Activated T-helper 9 cell treated with anti-CD3 and anti-CD28 coated beads, Interleukin-2, amount 50 U/mL, for 16 hours (primary cell): ENCODE measurements around the gene SCGB1C1.
"Not testable (repeated sequence)": the region's sequence is repeated elsewhere in the genome, so short reads cannot be mapped to it uniquely, and the experiment has no call there.

Source experiments
- DNase-seq: peaks from one replicate; pipeline ENCODE4 v3.0.0-alpha.2; 2020; ENCODE audit warnings: low read depth

Gene SCGB1C1

DNA sequence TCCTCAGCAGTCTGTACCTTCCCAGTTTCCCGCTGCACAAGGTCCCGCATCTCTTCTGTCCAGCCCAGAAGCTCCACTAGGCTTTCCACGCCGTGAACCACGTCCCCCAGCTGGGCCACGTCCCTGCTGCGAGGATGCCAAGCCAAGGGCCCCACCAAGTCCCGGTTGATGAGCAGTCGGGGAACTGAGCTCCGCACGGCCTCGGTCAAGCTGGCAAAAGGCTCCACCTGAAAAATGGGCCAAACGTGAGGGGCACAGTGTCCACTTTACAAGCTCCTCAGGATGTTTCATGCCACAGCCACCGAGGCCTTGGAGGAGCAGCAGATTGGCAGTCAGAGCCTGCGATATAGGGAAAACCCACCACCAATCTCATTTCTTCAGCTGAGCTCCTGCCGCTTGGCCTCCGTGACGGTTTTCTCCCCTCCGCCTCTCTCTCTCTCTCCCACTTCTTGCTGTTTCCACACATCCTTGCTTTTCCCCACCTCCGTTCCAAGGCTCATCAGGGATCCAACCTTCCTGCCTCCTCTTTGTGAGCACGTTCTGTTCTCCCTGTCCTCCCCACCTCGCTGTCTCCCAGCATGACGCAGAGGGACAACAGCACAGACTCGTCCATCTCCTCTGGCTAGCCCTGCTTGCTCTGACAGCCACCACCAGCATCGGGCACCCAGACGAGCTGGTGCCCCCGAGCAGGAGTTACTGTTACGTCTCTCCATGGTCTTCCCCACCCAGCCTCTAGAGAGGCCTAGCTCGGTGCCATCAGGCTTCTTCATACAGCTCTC lies 26.1 kb downstream of the SCGB1C1 start:
- DNase-seq, result no peak

GRCh38 chr11:220641-221215 lies 27.9 kb downstream of the SCGB1C1 start:
- not testable (repeated sequence) for DNase-seq

DNA sequence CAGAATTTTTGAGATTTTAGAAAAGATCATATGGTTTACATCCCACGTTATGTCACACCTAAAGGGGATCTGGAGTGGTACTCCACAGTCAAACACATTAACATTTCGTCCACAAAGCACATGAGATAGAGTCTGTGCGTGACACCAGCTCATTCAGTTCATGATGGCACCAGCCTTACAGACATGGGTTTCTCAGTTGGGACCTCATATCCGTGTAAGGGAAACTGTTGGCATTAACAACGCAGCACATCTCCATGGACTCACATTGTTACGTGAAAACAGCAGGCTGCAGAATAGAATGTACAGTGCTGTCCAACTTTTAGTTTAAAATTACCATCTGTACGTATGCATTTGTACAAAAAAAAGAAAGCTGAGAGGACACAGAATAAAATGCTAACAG lies 28.7 kb downstream of the SCGB1C1 start:
- no peak for DNase-seq

- DNase-seq, result no peak
Measured at GRCh38 chr11:221998-222789, 29.3 kb downstream of the SCGB1C1 start.

DNA sequence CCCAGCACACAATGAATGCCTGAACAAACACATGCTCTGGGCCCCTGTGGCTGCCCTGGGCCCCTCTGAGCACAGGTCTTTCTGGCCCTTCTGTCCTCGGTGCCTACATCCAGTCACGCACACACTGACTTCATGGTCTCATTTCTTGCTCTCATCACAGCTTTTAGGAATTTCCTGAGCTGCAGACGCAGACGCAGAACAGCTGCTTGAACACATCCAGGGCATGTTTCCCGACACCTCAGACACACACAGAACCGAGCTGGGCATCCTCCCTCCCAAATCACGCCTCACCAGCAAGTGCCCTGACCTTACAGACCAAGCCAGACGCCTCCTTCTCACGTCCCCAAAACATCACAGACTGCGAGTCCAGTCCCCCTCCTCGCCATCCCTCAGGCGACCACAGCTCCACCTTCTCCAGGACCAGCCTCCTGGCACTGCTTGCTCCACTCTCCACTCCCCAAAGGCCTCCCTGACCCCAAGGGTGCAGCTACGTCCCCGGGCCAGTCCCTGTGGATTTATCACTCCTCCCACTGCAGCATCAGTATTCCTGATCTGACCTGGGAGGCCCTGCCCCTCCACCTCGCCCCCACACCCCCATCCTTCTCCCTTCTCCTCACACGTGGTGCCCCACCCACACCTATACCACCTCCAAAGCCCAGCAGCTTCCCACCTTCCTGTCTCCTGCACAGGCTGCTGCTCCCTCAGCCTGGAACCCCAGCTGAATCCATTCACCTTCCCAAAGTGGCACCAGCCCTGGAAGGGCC lies 30.3 kb downstream of the SCGB1C1 start:
- no peak for DNase-seq

DNA sequence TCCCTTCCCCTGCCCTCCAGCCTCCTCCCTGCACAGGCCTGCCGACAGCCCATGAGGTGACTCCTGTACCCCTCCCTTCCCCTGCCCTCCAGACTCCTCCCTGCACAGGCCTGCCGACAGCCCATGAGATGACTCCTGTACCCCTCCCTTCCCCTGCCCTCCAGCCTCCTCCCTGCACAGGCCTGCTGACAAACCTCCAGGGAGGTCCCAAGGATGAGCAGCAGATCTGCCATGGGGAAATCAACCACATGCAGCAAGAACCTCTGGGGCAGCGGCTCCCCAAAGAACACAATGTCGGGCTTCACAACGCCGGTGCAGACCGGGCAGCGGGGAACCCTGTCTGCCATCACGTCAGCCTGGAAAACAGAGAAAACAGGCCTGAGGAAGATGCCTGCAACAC lies 31.0 kb downstream of the SCGB1C1 start:
- no peak for DNase-seq

DNA sequence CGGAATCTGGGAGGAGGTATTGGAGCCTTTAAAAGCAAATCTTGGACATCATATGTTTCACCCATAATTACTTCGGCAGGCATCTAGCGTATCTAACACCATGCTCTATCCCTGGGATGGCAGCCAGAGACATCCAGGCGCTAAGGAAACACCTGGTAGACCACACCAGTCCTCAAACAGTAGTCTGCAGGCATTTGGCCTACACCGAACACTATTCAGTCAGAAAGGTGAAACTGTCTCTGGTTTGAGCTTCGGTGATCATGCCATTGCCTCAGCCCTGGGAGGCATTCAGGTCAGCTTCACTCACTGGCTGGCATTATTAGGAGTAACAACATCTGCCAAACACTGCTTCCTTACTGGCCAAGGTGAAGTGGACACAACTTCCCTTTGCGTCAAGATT lies 31.5 kb downstream of the SCGB1C1 start:
- no peak for DNase-seq

DNA sequence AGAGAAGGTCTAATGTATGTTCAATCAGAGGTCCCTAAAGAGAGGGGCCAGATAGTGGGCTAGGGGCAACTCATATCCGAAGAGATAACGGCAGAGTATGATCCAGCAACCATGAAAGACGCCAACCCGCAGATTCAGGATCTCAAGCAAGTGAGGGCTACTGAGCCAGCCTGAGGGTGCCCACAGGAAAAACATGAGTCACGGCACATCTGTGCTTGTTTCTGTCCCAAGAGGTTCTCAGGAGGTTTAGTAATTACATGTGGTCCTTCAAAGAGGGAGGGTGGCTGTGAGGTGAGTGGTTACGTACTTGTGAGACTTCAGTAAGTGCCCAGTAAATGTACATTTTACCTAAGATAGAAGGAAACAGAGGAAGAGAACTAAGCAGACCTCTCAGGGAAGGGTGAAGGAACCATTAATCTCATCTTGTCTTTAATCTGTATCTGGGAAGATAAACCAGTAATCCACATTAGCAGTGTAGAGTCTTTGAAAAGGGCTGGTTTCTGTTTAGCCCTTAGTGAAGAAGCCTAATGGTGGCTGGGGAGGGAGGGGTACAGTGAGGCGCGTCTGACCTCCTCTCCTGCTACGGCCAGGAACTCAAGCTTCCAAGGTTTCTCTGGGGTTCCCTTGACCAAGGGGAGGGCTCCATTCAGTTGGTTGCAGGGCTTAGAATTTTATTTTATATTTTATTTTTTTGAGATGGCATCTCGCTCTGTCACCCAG lies 33.0 kb downstream of the SCGB1C1 start:
- DNase-seq, result no peak

DNA sequence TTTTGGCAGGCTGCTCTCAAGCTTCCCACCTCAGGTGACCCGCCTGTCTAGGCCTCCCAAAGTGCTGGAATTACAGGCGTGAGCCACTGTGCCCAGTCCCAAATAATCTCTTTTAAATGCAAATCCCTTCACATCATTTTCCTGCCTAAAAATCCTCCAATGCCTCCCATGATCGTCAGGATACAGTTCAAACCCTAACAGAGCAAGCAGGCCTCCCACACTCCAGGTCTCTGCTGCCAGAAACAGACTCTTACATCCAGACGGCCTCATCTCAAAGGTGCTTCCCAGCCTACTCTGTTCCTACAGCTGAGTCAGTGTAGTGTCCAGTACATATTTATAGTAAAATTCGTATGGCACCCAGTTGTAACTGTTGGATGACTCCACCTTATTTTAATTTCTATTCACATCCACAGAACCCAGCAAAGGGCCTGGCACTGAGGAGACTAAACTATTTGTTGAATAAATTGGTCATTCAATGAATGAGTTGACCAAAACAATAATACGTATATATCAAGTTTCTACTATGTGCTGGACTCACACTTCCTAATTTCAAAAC lies 35.0 kb downstream of the SCGB1C1 start:
- DNase-seq, result no peak

DNA sequence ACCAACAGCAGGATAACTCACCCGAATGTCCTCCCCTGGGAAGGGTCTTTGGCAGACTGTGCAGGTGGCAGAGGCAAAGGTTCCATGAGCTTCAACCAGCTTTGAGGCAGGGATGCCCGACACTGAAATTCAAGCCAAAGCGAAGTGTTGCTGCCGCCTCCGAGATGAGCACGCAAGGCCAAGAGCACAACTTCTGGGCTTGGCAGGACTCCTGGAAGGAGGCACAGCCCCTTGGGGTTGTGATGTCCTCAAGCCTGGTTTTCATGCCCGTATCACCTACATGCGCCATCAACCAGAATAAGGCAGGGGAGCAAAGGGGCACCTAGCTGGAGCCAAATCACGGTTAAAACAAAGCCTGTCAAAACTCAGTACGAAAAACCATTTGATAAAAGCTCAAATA lies 37.6 kb downstream of the SCGB1C1 start:
- no peak for DNase-seq

DNA sequence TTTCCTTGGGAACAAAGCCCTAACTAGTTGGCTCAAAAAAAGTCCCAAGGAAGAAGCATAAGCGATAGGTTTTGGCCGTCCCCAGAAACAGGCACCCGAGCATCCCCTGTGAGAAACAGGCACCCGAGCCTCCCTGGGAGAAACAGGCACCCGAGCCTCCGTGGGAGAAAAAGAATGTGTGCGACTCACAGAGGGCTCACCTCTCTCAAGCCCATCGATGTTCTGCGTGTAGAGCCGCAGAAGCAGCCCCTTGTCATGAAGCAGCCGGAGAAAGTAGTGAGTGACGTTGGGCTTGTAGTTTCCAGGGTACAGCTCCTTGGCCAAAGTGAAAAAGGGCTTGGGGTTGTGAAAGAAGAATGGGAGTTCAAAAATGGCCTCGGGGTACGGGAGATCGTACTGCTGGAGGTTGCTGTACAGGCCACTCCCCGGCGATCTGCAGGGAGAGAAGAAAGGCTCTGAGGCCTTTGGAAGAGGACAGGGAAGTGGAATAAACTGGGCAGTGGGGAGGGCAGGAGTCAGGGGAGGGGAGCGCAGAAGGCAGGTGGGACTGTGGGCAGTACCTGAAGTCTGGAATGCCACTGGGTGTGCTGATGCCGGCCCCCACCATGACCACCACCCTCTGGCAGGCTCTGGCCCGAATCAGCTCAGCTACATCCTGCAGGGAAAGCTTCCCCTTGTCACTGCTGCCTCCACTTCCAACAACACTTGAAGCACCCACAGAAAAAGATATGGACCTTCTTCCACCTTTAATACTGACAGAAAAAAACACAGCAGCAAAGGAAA lies 40.1 kb downstream of the SCGB1C1 start:
- DNase-seq, result no peak

DNA sequence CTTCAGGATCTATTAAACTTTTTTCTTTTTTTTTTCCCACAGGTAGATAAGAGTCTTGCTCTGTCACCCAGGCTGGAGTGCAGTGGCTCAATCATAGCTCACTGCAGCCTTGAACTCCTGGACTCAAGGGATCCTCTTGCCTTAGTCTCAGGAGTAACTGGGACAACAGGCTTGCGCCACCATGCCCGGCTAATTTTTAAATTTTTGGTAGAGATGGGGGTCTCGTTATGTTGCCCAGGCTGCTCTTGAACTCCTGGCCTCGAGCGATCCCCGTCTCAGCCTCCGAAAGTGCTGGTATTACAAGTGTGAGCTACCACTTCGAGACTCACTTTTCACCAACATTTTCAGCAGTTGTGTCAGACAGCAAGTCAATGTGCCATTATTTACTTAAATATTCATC lies 42.3 kb downstream of the SCGB1C1 start:
- DNase-seq, result no peak

DNA sequence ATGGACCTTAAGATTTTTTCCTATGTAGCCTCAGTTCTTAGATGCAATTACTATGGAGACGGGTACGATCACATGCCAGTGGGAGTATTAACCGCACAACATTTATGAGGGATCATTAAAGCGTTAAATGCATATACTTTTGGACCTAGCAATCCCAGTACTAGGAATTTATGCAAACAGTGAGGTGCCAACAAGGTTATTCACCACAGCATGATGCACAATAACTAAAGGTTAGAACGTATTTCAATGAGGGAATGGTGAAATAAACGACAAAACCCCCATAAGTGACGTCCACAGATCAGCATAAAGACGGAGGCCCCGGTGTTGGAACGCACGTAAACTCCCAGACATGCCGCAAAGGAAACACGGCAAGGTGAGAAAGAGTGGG lies 42.7 kb downstream of the SCGB1C1 start:
- peak; percentile 60 for DNase-seq

DNA sequence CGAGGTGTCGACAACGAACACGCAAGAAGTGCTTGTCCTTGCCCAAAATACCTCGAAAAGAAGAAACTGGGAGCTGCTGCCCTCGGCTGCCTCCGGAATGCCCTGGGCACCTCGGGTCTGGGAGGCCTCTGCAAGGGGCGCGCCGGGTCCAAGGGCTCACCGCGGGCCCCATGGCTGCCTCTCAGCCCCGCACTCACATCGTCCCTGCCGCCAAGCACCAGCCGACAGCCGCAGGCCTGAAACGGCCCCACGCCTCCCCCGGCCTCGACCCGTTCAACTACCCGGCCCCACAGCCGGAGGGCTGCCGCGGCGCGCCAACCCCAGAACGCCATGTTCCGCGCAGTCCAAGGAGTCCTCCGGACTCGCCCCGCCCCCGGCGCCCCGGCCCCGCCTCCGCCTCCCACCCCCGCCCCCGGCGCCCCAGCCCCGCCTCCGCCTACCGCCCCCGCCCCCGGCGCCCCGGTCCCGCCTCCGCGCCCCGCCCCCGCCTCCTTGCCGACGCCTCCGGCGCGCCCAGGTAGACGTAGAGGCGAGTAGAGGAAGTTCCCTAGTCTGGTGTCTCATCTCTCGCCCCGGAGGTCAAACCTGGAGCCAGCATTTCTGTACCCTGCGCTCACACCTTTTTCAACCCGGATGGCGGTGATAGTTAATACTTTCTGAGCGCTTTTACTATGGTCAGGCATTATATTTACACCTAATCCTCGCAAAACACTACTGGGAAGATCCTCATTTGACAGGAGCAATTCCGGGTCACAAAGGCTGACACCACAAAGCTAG lies 43.3 kb downstream of the SCGB1C1 start, which contains the start of gene SIRT3:
SIRT3 (minus strand) TSS at position 346 of the 777 bp plus-strand sequence; CDS start at position 332, 14 bp downstream.
- peak; percentile 74 for DNase-seq

DNA sequence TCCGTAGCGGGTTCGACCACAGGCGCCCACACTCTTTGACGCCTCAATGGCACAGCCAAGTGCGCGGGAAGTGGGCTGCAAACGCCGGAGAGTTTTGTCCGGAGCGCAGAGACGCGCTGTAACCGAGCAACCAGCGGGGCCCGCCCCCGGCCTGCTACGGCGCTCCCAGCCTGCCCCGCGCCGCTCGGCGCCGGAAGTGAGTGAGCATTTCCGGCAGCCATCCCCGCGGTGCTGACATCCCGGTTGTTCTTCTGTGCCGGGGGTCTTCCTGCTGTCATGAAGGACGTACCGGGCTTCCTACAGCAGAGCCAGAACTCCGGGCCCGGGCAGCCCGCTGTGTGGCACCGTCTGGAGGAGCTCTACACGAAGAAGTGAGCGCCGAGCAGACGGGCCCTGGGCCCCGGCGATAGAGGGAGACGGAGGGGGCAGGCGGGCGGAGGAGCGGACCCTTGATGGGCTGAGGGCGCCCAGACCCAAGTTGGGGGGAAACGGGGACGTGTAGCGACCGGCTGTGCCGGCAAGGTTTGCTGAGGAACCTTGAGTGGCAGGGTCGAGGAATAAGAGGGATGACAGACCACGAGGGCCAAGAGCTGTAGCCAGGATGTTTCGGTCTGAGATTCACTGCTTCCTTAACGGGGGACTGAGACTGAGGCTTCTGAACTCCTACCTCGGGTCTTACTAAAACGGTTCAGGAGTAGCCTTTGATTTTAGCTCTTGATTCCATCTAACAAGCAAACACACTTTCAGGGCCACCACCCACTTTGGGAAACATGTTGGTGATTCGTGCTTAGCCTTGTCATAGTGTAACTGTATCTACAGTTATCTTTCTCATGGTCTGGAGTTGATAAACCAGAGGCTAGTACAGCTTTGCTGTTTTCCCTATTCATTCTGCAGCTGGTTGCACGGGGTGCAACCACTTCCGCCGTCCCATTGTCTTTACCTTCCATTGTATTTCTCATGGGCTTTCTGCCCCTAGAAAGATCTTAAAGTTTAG lies 44.2 kb downstream of the SCGB1C1 start, which contains the start of gene PSMD13:
PSMD13 (plus strand) TSS at position 203 of the 994 bp plus-strand sequence; CDS start at position 277, 74 bp downstream.
- DNase-seq, result peak; percentile 86

- DNase-seq, result not testable (repeated sequence)
Measured at GRCh38 chr11:238346-238745, 45.5 kb downstream of the SCGB1C1 start.

DNA sequence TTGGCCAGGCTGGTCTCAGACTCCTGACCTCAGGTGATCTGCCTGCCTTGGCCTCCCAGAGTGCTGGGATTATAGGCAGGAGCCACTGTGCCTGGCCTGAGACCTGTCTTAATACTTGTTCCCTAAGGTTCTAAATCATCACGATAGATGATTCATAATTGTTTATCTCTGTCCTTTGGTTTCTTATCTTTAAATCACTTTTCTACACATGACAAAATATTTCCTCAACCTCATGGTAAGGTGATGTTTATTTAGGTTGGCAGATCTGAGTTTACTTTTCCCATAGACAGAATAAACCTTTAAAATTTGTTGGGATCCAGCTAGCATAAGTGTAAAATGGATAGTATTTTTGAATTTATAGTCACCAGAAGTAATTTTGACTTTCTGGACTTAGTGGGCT lies 47.4 kb downstream of the SCGB1C1 start:
- no peak for DNase-seq

GRCh38 chr11:241634-242033 lies 48.8 kb downstream of the SCGB1C1 start:
- DNase-seq, result no peak
